ENCODE data around the gene PLCXD1.

The PLCXD1 gene

GRCh38 chrX:337331-337831, 56.2 kb downstream of the PLCXD1 start:
- Mint-ChIP-seq H3K27me3 (ENCODE audit: low read depth, poor library complexity) (peaks cover 5% of the 10 kb centered on the region), H3K9me3 (peaks cover 41% of the 10 kb centered on the region), H3K4me1 (no peaks in the 10 kb centered on the region), H3K27ac (no peak overlapping the region), H3K36me3 (ENCODE audit: low read depth) (peaks cover 62% of the 10 kb centered on the region), H3K4me3 (no peak overlapping the region)
- no peak for DNase-seq
- no peak for TF ChIP-seq CTCF (IDR thresholded peaks at IDR 0.05)

- H3K27ac Mint-ChIP-seq: no peak overlapping the region
- no peak for TF ChIP-seq CTCF (IDR thresholded peaks at IDR 0.05)
- no peak for DNase-seq
- H3K36me3 Mint-ChIP-seq (ENCODE audit: low read depth): peaks cover 62% of the 10 kb centered on the region
- H3K27me3 Mint-ChIP-seq (ENCODE audit: low read depth, poor library complexity): peaks cover 5% of the 10 kb centered on the region
- H3K4me3 Mint-ChIP-seq: no peak overlapping the region
- H3K4me1 Mint-ChIP-seq: no peaks in the 10 kb centered on the region
- H3K9me3 Mint-ChIP-seq: peaks cover 41% of the 10 kb centered on the region
Measured at GRCh38 chrX:338281-338835, 57.2 kb downstream of the PLCXD1 start.

GRCh38 chrX:338836-339400, 57.7 kb downstream of the PLCXD1 start:
- no peak for DNase-seq
- Mint-ChIP-seq H3K9me3 (peaks cover 41% of the 10 kb centered on the region), H3K36me3 (ENCODE audit: low read depth) (peaks cover 62% of the 10 kb centered on the region), H3K4me1 (no peaks in the 10 kb centered on the region), H3K27me3 (ENCODE audit: low read depth, poor library complexity) (peaks cover 5% of the 10 kb centered on the region), H3K4me3 (no peak overlapping the region), H3K27ac (no peak overlapping the region)
- no peak for TF ChIP-seq CTCF (IDR thresholded peaks at IDR 0.05)

- DNase-seq: no peak
- Mint-ChIP-seq H3K36me3 (ENCODE audit: low read depth) (peaks cover 65% of the 10 kb centered on the region), H3K27me3 (ENCODE audit: low read depth, poor library complexity) (peaks cover 5% of the 10 kb centered on the region), H3K9me3 (peaks cover 45% of the 10 kb centered on the region), H3K4me1 (no peaks in the 10 kb centered on the region), H3K27ac (no peak overlapping the region), H3K4me3 (no peak overlapping the region)
- TF ChIP-seq CTCF (IDR thresholded peaks at IDR 0.05): no peak
Measured at GRCh38 chrX:340121-340520, 58.9 kb downstream of the PLCXD1 start.

- Mint-ChIP-seq H3K27me3 (ENCODE audit: low read depth, poor library complexity) (peaks cover 3% of the 10 kb centered on the region), H3K27ac (no peak overlapping the region), H3K36me3 (ENCODE audit: low read depth) (peaks cover 62% of the 10 kb centered on the region), H3K4me3 (no peak overlapping the region), H3K4me1 (no peaks in the 10 kb centered on the region), H3K9me3 (peaks cover 38% of the 10 kb centered on the region)
- DNase-seq: no peak
- TF ChIP-seq CTCF (IDR thresholded peaks at IDR 0.05): no peak
Measured at GRCh38 chrX:340641-341423, 59.7 kb downstream of the PLCXD1 start.

Measured in nephron progenitor cell (in vitro differentiated cells).